ENCODE measurements around the gene RHOB. TPM values are rescaled to one million over a fixed set of nuclear protein-coding genes. Genes with fewer than 3 reads are reported as not detected.

Gene RHOB
- total and polyA plus RNA-seq, 2 of the 13 experiments (the other 11 are each of a cell fraction or from before 2014, with no cell fraction given): 192 to 268 TPM

DNA sequence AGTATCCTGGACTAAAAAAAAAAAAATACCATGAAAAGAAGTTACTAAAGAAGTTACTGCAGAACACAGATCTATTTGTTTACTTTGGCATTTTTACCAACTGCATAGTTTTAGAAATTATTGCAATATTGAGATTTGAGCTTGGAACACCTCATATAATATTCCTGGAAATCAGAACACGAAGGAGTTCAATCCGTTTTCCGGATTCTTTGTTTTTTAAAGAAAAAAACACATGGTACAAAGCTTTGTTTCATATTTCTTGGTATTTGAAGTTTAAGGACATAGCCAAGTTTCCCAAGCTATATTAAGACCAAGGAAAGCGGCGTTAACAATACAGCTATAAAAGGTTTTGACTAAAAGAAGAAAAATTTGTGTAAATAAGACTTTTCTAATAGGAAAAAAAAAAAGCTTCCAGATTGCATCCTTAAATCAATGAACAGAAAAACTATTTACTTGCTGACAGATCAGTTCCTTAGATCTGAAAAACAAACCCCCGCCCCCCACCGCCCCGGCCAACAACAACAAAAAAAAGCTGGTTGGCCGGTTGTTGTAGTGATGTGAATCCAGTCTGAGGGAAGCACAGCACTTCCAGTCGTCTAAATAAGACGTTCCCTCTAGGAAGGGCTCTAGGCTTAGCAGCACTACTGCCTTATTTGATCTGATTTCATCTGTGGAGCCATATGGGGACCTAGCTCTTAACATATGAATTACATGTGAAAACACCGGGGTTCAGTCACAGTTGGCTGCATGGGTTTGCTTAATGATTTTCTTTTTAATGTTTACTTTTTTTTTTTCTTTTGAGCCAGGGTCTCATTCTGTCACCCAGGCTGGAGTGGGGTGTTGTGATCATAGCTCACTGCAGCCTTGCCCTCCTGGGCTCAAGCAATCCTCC, 2.5 kb upstream of the RHOB start (continued):
- TF ChIP-seq, protein P1, sequence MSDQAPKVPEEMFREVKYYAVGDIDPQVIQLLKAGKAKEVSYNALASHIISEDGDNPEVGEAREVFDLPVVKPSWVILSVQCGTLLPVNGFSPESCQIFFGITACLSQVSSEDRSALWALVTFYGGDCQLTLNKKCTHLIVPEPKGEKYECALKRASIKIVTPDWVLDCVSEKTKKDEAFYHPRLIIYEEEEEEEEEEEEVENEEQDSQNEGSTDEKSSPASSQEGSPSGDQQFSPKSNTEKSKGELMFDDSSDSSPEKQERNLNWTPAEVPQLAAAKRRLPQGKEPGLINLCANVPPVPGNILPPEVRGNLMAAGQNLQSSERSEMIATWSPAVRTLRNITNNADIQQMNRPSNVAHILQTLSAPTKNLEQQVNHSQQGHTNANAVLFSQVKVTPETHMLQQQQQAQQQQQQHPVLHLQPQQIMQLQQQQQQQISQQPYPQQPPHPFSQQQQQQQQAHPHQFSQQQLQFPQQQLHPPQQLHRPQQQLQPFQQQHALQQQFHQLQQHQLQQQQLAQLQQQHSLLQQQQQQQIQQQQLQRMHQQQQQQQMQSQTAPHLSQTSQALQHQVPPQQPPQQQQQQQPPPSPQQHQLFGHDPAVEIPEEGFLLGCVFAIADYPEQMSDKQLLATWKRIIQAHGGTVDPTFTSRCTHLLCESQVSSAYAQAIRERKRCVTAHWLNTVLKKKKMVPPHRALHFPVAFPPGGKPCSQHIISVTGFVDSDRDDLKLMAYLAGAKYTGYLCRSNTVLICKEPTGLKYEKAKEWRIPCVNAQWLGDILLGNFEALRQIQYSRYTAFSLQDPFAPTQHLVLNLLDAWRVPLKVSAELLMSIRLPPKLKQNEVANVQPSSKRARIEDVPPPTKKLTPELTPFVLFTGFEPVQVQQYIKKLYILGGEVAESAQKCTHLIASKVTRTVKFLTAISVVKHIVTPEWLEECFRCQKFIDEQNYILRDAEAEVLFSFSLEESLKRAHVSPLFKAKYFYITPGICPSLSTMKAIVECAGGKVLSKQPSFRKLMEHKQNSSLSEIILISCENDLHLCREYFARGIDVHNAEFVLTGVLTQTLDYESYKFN (CRISPR knock-in tag; conservative IDR thresholded peaks at IDR 0.05): peak; percentile 27; the same call in 1 of the 2 replicates
- TF ChIP-seq, protein P2, sequence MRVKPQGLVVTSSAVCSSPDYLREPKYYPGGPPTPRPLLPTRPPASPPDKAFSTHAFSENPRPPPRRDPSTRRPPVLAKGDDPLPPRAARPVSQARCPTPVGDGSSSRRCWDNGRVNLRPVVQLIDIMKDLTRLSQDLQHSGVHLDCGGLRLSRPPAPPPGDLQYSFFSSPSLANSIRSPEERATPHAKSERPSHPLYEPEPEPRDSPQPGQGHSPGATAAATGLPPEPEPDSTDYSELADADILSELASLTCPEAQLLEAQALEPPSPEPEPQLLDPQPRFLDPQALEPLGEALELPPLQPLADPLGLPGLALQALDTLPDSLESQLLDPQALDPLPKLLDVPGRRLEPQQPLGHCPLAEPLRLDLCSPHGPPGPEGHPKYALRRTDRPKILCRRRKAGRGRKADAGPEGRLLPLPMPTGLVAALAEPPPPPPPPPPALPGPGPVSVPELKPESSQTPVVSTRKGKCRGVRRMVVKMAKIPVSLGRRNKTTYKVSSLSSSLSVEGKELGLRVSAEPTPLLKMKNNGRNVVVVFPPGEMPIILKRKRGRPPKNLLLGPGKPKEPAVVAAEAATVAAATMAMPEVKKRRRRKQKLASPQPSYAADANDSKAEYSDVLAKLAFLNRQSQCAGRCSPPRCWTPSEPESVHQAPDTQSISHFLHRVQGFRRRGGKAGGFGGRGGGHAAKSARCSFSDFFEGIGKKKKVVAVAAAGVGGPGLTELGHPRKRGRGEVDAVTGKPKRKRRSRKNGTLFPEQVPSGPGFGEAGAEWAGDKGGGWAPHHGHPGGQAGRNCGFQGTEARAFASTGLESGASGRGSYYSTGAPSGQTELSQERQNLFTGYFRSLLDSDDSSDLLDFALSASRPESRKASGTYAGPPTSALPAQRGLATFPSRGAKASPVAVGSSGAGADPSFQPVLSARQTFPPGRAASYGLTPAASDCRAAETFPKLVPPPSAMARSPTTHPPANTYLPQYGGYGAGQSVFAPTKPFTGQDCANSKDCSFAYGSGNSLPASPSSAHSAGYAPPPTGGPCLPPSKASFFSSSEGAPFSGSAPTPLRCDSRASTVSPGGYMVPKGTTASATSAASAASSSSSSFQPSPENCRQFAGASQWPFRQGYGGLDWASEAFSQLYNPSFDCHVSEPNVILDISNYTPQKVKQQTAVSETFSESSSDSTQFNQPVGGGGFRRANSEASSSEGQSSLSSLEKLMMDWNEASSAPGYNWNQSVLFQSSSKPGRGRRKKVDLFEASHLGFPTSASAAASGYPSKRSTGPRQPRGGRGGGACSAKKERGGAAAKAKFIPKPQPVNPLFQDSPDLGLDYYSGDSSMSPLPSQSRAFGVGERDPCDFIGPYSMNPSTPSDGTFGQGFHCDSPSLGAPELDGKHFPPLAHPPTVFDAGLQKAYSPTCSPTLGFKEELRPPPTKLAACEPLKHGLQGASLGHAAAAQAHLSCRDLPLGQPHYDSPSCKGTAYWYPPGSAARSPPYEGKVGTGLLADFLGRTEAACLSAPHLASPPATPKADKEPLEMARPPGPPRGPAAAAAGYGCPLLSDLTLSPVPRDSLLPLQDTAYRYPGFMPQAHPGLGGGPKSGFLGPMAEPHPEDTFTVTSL (CRISPR knock-in tag; IDR thresholded peaks at IDR 0.05; ENCODE audit: borderline replicate concordance): no peak
- TF ChIP-seq JDP2 (CRISPR knock-in tag; IDR thresholded peaks at IDR 0.05; ENCODE audit: borderline replicate concordance) (no peak), KLF9 (CRISPR knock-in tag; IDR thresholded peaks at IDR 0.05; ENCODE audit: low read depth) (no peak), ZNF713 (CRISPR knock-in tag; IDR thresholded peaks at IDR 0.05) (no peak), NPAS2 (CRISPR knock-in tag; IDR thresholded peaks at IDR 0.05; ENCODE audit: borderline replicate concordance) (no peak), PHF5A (CRISPR knock-in tag; IDR thresholded peaks at IDR 0.05; ENCODE audit: low read depth, unreplicated experiment) (no peak)
- TF ChIP-seq, protein P3, sequence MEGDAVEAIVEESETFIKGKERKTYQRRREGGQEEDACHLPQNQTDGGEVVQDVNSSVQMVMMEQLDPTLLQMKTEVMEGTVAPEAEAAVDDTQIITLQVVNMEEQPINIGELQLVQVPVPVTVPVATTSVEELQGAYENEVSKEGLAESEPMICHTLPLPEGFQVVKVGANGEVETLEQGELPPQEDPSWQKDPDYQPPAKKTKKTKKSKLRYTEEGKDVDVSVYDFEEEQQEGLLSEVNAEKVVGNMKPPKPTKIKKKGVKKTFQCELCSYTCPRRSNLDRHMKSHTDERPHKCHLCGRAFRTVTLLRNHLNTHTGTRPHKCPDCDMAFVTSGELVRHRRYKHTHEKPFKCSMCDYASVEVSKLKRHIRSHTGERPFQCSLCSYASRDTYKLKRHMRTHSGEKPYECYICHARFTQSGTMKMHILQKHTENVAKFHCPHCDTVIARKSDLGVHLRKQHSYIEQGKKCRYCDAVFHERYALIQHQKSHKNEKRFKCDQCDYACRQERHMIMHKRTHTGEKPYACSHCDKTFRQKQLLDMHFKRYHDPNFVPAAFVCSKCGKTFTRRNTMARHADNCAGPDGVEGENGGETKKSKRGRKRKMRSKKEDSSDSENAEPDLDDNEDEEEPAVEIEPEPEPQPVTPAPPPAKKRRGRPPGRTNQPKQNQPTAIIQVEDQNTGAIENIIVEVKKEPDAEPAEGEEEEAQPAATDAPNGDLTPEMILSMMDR (CRISPR knock-in tag; IDR thresholded peaks at IDR 0.05): 0 out of 2 replicates have a peak, but pooled peaks have one; percentile 11
